Astrocyte (in vitro differentiated cells and primary cell): ENCODE results near the gene CAMK1D.

ENCODE experiments used
- EZH2 ChIP-seq: IDR thresholded peaks from 2 replicates; pipeline ENCODE4 v1.6.1; 2012; ENCODE audit warnings: mild to moderate bottlenecking, low read length, inconsistent platforms; ENCODE audit not compliant: insufficient read depth
- TF ChIP-seq, protein P1 (sequence below): IDR thresholded peaks from 2 replicates; pipeline ENCODE4 v1.5.1; 2011; ENCODE audit warnings: low read depth, mild to moderate bottlenecking, inconsistent platforms, low read length, moderate library complexity; ENCODE audit not compliant: insufficient read depth

GRCh38 chr10:12509016-12509793 is 159.9 kb downstream of the CAMK1D start:
- TF ChIP-seq, protein P1, sequence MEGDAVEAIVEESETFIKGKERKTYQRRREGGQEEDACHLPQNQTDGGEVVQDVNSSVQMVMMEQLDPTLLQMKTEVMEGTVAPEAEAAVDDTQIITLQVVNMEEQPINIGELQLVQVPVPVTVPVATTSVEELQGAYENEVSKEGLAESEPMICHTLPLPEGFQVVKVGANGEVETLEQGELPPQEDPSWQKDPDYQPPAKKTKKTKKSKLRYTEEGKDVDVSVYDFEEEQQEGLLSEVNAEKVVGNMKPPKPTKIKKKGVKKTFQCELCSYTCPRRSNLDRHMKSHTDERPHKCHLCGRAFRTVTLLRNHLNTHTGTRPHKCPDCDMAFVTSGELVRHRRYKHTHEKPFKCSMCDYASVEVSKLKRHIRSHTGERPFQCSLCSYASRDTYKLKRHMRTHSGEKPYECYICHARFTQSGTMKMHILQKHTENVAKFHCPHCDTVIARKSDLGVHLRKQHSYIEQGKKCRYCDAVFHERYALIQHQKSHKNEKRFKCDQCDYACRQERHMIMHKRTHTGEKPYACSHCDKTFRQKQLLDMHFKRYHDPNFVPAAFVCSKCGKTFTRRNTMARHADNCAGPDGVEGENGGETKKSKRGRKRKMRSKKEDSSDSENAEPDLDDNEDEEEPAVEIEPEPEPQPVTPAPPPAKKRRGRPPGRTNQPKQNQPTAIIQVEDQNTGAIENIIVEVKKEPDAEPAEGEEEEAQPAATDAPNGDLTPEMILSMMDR, result no peak
- no peak for TF ChIP-seq EZH2
